K562 (cell line): Measurements from ENCODE around the gene DLGAP3. TPM values are rescaled to one million over a fixed set of nuclear protein-coding genes. Genes with fewer than 3 reads are reported as not detected.

Experiments used
- CREM ChIP-seq: IDR thresholded peaks from 2 replicates; pipeline ENCODE4 v1.6.1; 2014; ENCODE audit warnings: antibody characterized with exemption, low read depth
- ELF2 ChIP-seq: fragments of 250-450 bp; sonication (Bioruptor Pico); IDR thresholded peaks from 2 replicates; pipeline ENCODE4 v1.5.0; 2021; ENCODE audit warnings: mild to moderate bottlenecking
- PHTF2 ChIP-seq: fragments of 250-450 bp; sonication (Bioruptor Pico); IDR thresholded peaks from 2 replicates; pipeline ENCODE4 v1.5.0; 2021; ENCODE audit warnings: mild to moderate bottlenecking
- PYGO2 ChIP-seq: fragments of 450-650 bp; IDR thresholded peaks from 2 replicates; pipeline ENCODE4 v1.6.1; 2016; ENCODE audit warnings: mild to moderate bottlenecking, missing genetic modification characterization, moderate library complexity, missing compliant biosample characterization
- RAD51 ChIP-seq: fragments of 450-650 bp; IDR thresholded peaks from 2 replicates; pipeline ENCODE4 v1.7.1; 2016; ENCODE audit warnings: low read depth, mild to moderate bottlenecking, borderline replicate concordance
- SPI1 ChIP-seq: IDR thresholded peaks from 2 replicates; pipeline ENCODE4 v1.6.1; 2011; ENCODE audit warnings: low read depth, low read length, control low read depth, borderline replicate concordance
- TAF1 ChIP-seq: IDR thresholded peaks from 2 replicates; pipeline ENCODE4 v1.6.1; 2011; ENCODE audit warnings: mild to moderate bottlenecking, low read length, moderate library complexity; ENCODE audit not compliant: insufficient read depth, control insufficient read depth, severe bottlenecking; ENCODE audit errors: extremely low read depth
- ZC3H8 ChIP-seq: fragments of 450-650 bp; IDR thresholded peaks from 2 replicates; pipeline ENCODE4 v1.6.1; 2017
- ZNF232 ChIP-seq: sonication (generic); formaldehyde crosslinking; IDR thresholded peaks from 2 replicates; pipeline ENCODE4 v1.8.0; 2022; ENCODE audit warnings: mild to moderate bottlenecking, missing genetic modification reagents
- ZNF668 ChIP-seq: fragments of 250-450 bp; sonication (Bioruptor Pico); IDR thresholded peaks from 2 replicates; pipeline ENCODE4 v1.8.0; 2022; ENCODE audit warnings: mild to moderate bottlenecking, inconsistent platforms
- ZNF77 ChIP-seq: fragments of 250-450 bp; sonication (Bioruptor Pico); IDR thresholded peaks from 2 replicates; pipeline ENCODE4 v1.5.0; 2020
- ZNF830 ChIP-seq: fragments of 250-450 bp; sonication (Bioruptor Pico); IDR thresholded peaks from 2 replicates; pipeline ENCODE4 v1.5.0; 2021; ENCODE audit warnings: mild to moderate bottlenecking
- polyA plus RNA-seq, 8 experiments: library from polyadenylated mRNA; depleted of rRNA in 4 of 8; stranded (reverse) in 5 of 8; unstranded in 3 of 8; fragments of >200 nt; fragmentation: Nextera tagmentation in 2 of 8; fragmentation: Illumina TruSeq in 1 of 8; extraction: Ambion mirVana in 2 of 8; extraction: Trizol in 1 of 8; gene quantifications; 2 replicates each; pipeline versions ENCODE4 v1.2.1 to v1.2.3, GENCODE V29; 2011 to 2014; ENCODE audit warnings: inconsistent platforms in 1 of 8, missing spikeins in 1 of 8
- total RNA-seq, 7 experiments: library from RNA; depleted of rRNA in 6 of 7; stranded (reverse); fragments of >200 nt in 6 of 7; fragmentation: Illumina TruSeq in 2 of 7; extraction: Trizol in 2 of 7; gene quantifications; 2 replicates each; pipeline versions ENCODE4 v1.2.1 to v1.2.3, GENCODE V29; 2011 to 2021; ENCODE audit warnings: low replicate concordance in 1 of 7
- TF ChIP-seq, protein P1 (sequence below), 2 experiments: fragments of 200-800 bp in 1 of 2; sonication (Bioruptor generic) in 1 of 2; sonication (generic) in 1 of 2; formaldehyde crosslinking in 1 of 2; IDR thresholded peaks in 1 of 2; conservative IDR thresholded peaks in 1 of 2; 2 replicates each; pipeline versions ENCODE4 v1.5.0 to v1.6.1; 2016 to 2020; ENCODE audit warnings: missing compliant biosample characterization in 1 of 2, missing genetic modification characterization in 1 of 2, missing genetic modification reagents in 1 of 2
- TF ChIP-seq, protein P2 (sequence below): fragments of 150-350 bp; conservative IDR thresholded peaks from 2 replicates; pipeline ENCODE4 v1.6.1; 2014; ENCODE audit warnings: low read length
- TF ChIP-seq, protein P3 (sequence below): sonication (generic); formaldehyde crosslinking; IDR thresholded peaks from 2 replicates; pipeline ENCODE4 v1.8.1; 2023; ENCODE audit warnings: mild to moderate bottlenecking, missing genetic modification reagents
- TF ChIP-seq, protein P4 (sequence below): fragments of 250-450 bp; sonication (Bioruptor Pico); IDR thresholded peaks from 2 replicates; pipeline ENCODE4 v1.9.0; 2021; ENCODE audit warnings: mild to moderate bottlenecking
- TF ChIP-seq, protein P5 (sequence below): fragments of 250-450 bp; sonication (Bioruptor Pico); IDR thresholded peaks from 2 replicates; pipeline ENCODE4 v1.8.0; 2022; ENCODE audit warnings: moderate library complexity, mild to moderate bottlenecking, inconsistent platforms
- TF ChIP-seq, protein P6 (sequence below): fragments of 200-800 bp; sonication (Bioruptor generic); IDR thresholded peaks from 2 replicates; pipeline ENCODE4 v1.6.1; 2017; ENCODE audit warnings: missing genetic modification characterization, missing compliant biosample characterization

DLGAP3 gene
- total and polyA plus RNA-seq, 9 of the 15 experiments (the other 6 are each of a cell fraction or from before 2014, with no cell fraction given) = 0.01 to 0.16 (median 0.07) TPM; not detected in 6

DNA sequence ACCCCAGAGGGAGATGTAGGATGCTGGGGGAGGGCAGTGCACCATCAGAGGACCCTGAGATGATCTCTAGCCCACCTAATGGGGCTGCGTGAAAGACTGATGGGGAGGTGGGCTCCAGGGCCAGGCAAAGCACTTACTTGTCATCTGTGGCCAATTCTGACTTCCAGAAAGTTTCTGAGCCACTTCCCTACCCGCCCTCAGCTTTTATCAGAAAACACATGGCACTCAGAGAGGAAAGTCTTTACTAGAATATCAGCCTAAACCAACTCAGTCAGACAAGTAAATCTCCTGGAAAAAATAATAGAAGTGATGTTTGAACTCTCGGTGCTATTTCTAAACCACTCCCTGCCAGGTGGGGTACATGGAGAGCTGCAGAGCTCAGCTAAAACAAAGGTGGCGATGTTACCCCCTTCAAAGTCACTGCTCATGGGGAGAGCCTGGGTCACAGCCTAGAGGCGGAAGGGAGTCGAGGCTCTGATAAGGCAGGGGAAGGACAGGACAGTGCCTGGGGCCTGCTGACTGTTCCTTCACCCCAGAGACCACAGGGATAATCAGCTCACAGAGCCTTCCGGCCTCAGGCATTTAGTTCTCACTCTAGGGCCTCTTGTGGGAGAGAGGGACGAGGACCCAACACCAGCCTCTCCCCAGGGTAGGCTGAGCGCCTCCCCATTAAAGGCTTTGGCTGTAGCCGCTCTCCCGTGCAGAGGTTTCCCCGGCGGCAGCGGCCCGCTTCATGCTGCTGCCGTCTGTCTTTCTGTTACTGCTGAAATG lies 84.1 kb downstream of the DLGAP3 start (continued):
- TF ChIP-seq, protein P1, sequence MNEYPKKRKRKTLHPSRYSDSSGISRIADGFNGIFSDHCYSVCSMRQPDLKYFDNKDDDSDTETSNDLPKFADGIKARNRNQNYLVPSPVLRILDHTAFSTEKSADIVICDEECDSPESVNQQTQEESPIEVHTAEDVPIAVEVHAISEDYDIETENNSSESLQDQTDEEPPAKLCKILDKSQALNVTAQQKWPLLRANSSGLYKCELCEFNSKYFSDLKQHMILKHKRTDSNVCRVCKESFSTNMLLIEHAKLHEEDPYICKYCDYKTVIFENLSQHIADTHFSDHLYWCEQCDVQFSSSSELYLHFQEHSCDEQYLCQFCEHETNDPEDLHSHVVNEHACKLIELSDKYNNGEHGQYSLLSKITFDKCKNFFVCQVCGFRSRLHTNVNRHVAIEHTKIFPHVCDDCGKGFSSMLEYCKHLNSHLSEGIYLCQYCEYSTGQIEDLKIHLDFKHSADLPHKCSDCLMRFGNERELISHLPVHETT (CRISPR knock-in tag; conservative IDR thresholded peaks at IDR 0.05 in 1 of 2, IDR thresholded peaks at IDR 0.05 in 1 of 2) = no peak
- TF ChIP-seq ELF2 (CRISPR knock-in tag) = peak; percentile 49
- no peak for TF ChIP-seq PYGO2 (tag)
- TF ChIP-seq ZNF668 (CRISPR knock-in tag) = no peak
- TF ChIP-seq, protein P2, sequence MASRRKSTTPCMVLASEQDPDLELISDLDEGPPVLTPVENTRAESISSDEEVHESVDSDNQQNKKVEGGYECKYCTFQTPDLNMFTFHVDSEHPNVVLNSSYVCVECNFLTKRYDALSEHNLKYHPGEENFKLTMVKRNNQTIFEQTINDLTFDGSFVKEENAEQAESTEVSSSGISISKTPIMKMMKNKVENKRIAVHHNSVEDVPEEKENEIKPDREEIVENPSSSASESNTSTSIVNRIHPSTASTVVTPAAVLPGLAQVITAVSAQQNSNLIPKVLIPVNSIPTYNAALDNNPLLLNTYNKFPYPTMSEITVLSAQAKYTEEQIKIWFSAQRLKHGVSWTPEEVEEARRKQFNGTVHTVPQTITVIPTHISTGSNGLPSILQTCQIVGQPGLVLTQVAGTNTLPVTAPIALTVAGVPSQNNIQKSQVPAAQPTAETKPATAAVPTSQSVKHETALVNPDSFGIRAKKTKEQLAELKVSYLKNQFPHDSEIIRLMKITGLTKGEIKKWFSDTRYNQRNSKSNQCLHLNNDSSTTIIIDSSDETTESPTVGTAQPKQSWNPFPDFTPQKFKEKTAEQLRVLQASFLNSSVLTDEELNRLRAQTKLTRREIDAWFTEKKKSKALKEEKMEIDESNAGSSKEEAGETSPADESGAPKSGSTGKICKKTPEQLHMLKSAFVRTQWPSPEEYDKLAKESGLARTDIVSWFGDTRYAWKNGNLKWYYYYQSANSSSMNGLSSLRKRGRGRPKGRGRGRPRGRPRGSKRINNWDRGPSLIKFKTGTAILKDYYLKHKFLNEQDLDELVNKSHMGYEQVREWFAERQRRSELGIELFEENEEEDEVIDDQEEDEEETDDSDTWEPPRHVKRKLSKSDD = no peak
- no peak for TF ChIP-seq ZNF232 (CRISPR knock-in tag)
- TF ChIP-seq, protein P3, sequence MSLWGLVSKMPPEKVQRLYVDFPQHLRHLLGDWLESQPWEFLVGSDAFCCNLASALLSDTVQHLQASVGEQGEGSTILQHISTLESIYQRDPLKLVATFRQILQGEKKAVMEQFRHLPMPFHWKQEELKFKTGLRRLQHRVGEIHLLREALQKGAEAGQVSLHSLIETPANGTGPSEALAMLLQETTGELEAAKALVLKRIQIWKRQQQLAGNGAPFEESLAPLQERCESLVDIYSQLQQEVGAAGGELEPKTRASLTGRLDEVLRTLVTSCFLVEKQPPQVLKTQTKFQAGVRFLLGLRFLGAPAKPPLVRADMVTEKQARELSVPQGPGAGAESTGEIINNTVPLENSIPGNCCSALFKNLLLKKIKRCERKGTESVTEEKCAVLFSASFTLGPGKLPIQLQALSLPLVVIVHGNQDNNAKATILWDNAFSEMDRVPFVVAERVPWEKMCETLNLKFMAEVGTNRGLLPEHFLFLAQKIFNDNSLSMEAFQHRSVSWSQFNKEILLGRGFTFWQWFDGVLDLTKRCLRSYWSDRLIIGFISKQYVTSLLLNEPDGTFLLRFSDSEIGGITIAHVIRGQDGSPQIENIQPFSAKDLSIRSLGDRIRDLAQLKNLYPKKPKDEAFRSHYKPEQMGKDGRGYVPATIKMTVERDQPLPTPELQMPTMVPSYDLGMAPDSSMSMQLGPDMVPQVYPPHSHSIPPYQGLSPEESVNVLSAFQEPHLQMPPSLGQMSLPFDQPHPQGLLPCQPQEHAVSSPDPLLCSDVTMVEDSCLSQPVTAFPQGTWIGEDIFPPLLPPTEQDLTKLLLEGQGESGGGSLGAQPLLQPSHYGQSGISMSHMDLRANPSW = no peak
- peak; percentile 27 for TF ChIP-seq TAF1
- TF ChIP-seq RAD51 = no peak
- TF ChIP-seq ZC3H8 = no peak
- peak; percentile 75; the same call in 1 of the 2 replicates for TF ChIP-seq SPI1
- TF ChIP-seq, protein P4, sequence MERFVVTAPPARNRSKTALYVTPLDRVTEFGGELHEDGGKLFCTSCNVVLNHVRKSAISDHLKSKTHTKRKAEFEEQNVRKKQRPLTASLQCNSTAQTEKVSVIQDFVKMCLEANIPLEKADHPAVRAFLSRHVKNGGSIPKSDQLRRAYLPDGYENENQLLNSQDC (CRISPR knock-in tag) = no peak
- peak; percentile 53 for TF ChIP-seq CREM
- TF ChIP-seq ZNF77 (CRISPR knock-in tag) = no peak
- TF ChIP-seq PHTF2 (CRISPR knock-in tag) = no peak
- TF ChIP-seq, protein P5, sequence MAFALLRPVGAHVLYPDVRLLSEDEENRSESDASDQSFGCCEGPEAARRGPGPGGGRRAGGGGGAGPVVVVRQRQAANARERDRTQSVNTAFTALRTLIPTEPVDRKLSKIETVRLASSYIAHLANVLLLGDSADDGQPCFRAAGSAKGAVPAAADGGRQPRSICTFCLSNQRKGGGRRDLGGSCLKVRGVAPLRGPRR = no peak
- TF ChIP-seq, protein P6, sequence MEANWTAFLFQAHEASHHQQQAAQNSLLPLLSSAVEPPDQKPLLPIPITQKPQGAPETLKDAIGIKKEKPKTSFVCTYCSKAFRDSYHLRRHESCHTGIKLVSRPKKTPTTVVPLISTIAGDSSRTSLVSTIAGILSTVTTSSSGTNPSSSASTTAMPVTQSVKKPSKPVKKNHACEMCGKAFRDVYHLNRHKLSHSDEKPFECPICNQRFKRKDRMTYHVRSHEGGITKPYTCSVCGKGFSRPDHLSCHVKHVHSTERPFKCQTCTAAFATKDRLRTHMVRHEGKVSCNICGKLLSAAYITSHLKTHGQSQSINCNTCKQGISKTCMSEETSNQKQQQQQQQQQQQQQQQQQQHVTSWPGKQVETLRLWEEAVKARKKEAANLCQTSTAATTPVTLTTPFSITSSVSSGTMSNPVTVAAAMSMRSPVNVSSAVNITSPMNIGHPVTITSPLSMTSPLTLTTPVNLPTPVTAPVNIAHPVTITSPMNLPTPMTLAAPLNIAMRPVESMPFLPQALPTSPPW = no peak
- TF ChIP-seq ZNF830 (CRISPR knock-in tag) = no peak
